ENCODE measurements around the gene COX7C. TPM values are rescaled to one million over a fixed set of nuclear protein-coding genes. Genes with fewer than 3 reads are reported as not detected.

Gene COX7C
- total RNA-seq, 1 experiment from 2014 or later = 1,292 TPM

- no peak for DNase-seq
- Mint-ChIP-seq H3K27me3 (ENCODE audit: low read depth) (no peaks in the 10 kb centered on the region), H3K4me3 (no peak overlapping the region), H3K4me1 (peaks cover 19 to 24% of the 10 kb centered on the region in 2 experiments), H3K36me3 (ENCODE audit: insufficient read depth in 1 of 3, low read depth in 3 of 3) (peaks cover 28 to 40% (median 38%) of the 10 kb centered on the region in 3 experiments; a peak in 6 of 7 replicates), H3K9me3 (no peaks in the 10 kb centered on the region), H3K27ac (peak overlapping the region in 2 of 3 experiments; percentile 29 to 84; a peak in 2 of 7 replicates)
- Histone ChIP-seq H2AK5ac (ENCODE audit: insufficient read length, low read length) (no peak overlapping the region), H3K4me2 (ENCODE audit: insufficient read depth, insufficient read length, low read length) (no peak overlapping the region), H2BK5ac (ENCODE audit: insufficient read length, low read length) (no peak overlapping the region), H3K79me1 (ENCODE audit: insufficient read depth, low read depth, low read length, poor library complexity, severe bottlenecking) (no peaks in the 10 kb centered on the region), H3K9me3 (ENCODE audit: control insufficient read depth, low read depth, low read length) (no peaks in the 10 kb centered on the region), H2BK15ac (ENCODE audit: low read depth, low read length) (no peak overlapping the region), H2BK20ac (ENCODE audit: low read depth, low read length, poor library complexity, severe bottlenecking) (no peak overlapping the region), H3K79me2 (ENCODE audit: insufficient read depth, low read length) (peaks cover under 1% of the 10 kb centered on the region; the same call in 1 of the 2 replicates), H3K4ac (ENCODE audit: low read depth, low read length) (no peak overlapping the region), H3K27ac (ENCODE audit: insufficient read length, low read depth, low read length) (peak overlapping the region; percentile 1), H3T11ph (ENCODE audit: low read length) (no peak overlapping the region), H2BK12ac (ENCODE audit: insufficient read length, low read depth, low read length) (no peak overlapping the region), H3K27me3 (ENCODE audit: insufficient read depth, low read length) (no peaks in the 10 kb centered on the region), H4K8ac (replicated peaks; ENCODE audit: insufficient read length, low read depth, low read length) (no peak overlapping the region), H2AFZ (ENCODE audit: low read length) (no peak overlapping the region), H3K18ac (ENCODE audit: insufficient read length, low read depth, low read length) (no peak overlapping the region), H3K23me2 (ENCODE audit: insufficient read length, low read depth, low read length, poor library complexity, severe bottlenecking) (no peaks in the 10 kb centered on the region), H4K91ac (ENCODE audit: insufficient read length, low read depth, low read length) (no peak overlapping the region), H3K56ac (ENCODE audit: insufficient read length, low read depth, low read length) (no peak overlapping the region), H3K14ac (ENCODE audit: insufficient read depth, low read length) (no peak overlapping the region), H2BK120ac (ENCODE audit: low read depth, low read length, poor library complexity, severe bottlenecking) (no peak overlapping the region), H3K23ac (ENCODE audit: insufficient read length, low read depth, low read length) (no peak overlapping the region), H3K4me1 (ENCODE audit: insufficient read depth, low read length) (0 out of 2 replicates have a peak, but pooled peaks cover 2% of the 10 kb centered on the region), H4K20me1 (ENCODE audit: control insufficient read depth, insufficient read depth, insufficient read length) (no peaks in the 10 kb centered on the region), H4K5ac (ENCODE audit: insufficient read length, low read depth, low read length) (no peak overlapping the region), H3K9ac (ENCODE audit: extremely low read depth, insufficient read length, low read length) (no peak overlapping the region)
- no peak for TF ChIP-seq CTCF (conservative IDR thresholded peaks at IDR 0.05)
- WGBS (ENCODE audit: extremely low coverage, insufficient read length, low lambda C conversion rate) = no CpG with 5 or more reads among the region's 4 CpGs
Observed at GRCh38 chr5:86623785-86624483, 6.2 kb downstream of the COX7C start.

Measured in H9 (cell line).